Esophagus squamous epithelium (tissue), 4 donors: Measurements from ENCODE around the gene GSPT1.

Experiments
- CTCF ChIP-seq, 6 experiments: fragments of 450-650 bp in 4 of 6; fragments of 200-600 bp in 2 of 6; sonication (generic) in 2 of 6; IDR thresholded peaks; one replicate each; pipeline ENCODE4 v1.5.1; 2016 to 2019; ENCODE audit warnings: antibody characterized with exemption in 6 of 6, mild to moderate bottlenecking in 4 of 6, moderate library complexity in 4 of 6
- POLR2A ChIP-seq, 4 donors: fragments of 450-650 bp; IDR thresholded peaks; one replicate each; pipeline ENCODE4 v1.6.1; 2017; ENCODE audit warnings: antibody characterized with exemption in 4 of 4, mild to moderate bottlenecking in 4 of 4, moderate library complexity in 3 of 4

GRCh38 chr16:11957591-11958395 is 42.0 kb upstream of the GSPT1 start:
- TF ChIP-seq CTCF (IDR thresholded peaks at IDR 0.05) = no peak
- no peak for TF ChIP-seq POLR2A (IDR thresholded peaks at IDR 0.05)
